GM12872 (cell line): Measurements from ENCODE around the gene LTBP1.

Source experiments
- TF ChIP-seq, protein P1 (sequence below): IDR thresholded peaks from 3 replicates; pipeline ENCODE4 v1.5.1; 2011; ENCODE audit warnings: low read depth, mild to moderate bottlenecking, low read length, moderate library complexity; ENCODE audit not compliant: insufficient read depth

Gene LTBP1

DNA sequence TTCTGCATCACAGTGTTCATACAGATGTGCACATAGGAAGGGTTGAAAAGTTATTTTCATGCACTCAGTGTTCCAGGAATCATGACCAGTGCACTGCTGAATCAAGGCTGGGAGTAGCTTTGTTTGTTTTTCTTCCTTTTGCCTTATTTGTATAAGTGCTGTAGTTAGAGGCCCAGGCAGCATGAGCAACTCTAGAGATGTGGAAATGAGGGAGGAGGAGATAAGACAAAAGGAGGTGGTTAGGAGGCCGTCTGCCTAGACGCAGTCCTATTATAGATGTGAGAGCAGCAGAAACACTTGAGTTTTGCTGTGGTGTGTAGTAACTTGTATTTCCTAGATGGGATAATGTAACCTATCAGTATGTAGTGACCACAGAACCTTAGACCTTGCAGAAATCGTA lies 265.4 kb downstream of the LTBP1 start:
- TF ChIP-seq, protein P1, sequence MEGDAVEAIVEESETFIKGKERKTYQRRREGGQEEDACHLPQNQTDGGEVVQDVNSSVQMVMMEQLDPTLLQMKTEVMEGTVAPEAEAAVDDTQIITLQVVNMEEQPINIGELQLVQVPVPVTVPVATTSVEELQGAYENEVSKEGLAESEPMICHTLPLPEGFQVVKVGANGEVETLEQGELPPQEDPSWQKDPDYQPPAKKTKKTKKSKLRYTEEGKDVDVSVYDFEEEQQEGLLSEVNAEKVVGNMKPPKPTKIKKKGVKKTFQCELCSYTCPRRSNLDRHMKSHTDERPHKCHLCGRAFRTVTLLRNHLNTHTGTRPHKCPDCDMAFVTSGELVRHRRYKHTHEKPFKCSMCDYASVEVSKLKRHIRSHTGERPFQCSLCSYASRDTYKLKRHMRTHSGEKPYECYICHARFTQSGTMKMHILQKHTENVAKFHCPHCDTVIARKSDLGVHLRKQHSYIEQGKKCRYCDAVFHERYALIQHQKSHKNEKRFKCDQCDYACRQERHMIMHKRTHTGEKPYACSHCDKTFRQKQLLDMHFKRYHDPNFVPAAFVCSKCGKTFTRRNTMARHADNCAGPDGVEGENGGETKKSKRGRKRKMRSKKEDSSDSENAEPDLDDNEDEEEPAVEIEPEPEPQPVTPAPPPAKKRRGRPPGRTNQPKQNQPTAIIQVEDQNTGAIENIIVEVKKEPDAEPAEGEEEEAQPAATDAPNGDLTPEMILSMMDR, result no peak

DNA sequence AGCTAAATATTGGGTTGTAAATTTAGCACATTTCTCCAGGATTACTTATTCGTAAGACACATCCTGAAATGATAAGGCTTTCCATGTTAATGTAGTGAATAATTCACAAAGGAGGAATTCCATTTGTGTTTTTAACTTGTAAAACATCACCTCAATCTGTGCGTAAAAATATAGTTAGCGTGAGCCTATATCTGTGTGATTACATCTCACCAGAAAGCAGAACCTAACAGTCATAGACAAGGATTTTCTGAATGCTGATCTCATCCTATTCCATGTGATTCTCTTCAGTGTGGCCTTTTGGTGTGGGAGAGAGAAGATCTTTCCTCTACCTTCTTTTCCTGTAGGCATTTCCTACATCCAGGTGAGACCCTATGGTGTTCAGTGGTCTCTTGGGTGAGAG lies 266.5 kb downstream of the LTBP1 start:
- TF ChIP-seq, protein P1, result no peak

- TF ChIP-seq, protein P1, result no peak
These were observed 266.9 kb downstream of the LTBP1 start for GRCh38 chr2:33213648-33214047.

DNA sequence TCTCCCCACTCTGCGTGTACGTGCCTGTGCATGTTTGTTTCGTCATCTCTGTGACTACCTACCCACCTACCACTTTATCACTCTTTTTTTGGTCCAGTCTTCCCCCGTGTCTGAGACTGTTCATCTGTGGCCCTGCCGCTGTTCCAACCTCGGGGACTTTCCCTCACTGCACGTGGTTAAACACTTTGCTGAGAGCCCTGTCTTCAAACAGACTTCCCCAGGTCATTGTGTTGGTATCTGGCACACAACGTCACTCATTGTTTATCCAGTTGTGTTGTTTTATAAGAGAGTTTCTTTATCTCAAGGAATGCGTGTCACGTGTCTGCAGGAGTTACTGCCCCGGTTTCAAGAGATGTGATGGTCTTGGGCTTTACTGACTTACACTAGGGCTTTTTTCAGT lies 267.7 kb downstream of the LTBP1 start:
- TF ChIP-seq, protein P1, result no peak

- TF ChIP-seq, protein P1, result no peak
These were observed 268.1 kb downstream of the LTBP1 start for GRCh38 chr2:33214857-33215256.

GRCh38 chr2:33215299-33215698 lies 268.5 kb downstream of the LTBP1 start:
- TF ChIP-seq, protein P1, result no peak

DNA sequence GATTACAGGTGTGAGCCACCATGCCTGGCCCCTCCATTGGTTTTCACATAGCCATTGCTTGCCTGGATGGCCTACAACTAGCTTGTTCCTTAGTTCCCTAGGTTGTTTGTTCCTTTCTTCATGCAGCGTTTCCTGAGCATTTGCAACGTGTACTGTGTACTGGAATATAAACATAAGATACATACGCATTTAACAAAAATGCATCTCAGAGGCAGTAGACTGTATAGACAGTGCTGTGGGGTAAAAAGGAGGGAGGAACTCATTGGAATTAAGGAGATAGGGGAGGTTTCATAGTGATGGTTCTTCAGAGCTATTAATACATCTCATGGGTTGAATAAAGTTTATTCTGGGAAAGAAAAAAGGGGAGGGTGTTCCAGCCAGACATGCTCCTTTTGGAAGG lies 269.2 kb downstream of the LTBP1 start:
- TF ChIP-seq, protein P1, result no peak

DNA sequence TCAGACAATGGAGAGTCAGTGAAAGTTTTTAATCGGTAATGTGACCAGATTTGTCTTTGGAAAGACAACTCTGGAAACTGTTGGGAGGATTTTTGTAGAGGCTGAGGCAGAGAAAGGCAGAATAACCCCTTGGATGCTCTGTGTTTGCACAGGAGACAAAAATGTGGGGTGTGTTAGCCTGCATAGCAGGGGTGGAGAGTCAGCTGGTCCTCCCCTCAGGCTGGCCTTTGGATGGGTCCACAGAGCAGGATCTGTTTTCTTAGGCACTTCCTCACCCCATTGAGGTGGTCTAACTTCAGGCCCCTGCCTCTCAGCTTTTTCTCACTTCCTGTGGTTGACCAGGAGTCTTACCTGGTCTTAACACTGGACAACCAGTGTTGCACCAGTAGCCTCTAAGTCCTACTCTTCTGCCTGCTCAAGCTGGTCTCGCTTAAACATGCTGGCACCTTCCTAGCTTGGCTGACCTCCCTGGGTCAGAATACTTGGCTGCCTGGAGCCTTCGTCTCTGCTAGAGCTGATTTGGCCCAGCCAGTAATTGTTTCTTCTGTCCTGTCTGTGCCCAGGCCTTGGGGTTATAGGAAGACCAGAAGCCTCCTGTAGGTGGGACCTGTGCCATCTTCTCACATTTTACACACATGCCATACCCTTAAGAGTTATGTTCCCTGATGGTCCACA lies 269.9 kb downstream of the LTBP1 start:
- TF ChIP-seq, protein P1, result no peak
